ENCODE measurements around the gene TUT4. TPM values are rescaled to one million over a fixed set of nuclear protein-coding genes. Genes with fewer than 3 reads are reported as not detected.

The TUT4 gene
- total RNA-seq, 6 donors from 2014 or later: 31.0 to 85.7 (median 55.4) TPM

DNA sequence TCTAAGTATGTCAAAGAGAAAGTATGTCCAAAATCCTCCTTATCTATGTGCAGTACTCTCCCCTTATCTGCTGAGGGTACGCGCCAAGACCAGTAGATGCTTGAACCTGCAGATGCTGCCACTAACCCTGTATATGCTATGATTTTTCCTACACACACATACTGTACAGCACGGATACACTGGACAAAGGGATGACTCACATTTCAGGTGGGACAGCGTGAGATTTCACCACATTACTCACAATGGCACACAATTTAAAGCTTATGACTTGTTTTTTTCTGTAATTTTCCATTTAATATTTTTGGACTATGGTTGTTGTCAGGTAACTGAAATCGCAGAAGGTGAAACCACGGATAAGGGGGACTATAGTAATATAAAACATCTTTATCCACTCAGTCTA is 152.8 kb downstream of the TUT4 start:
- Histone ChIP-seq H3K27me3 (no peaks in the 10 kb centered on the region), H3K27ac (no peak overlapping the region), H3K4me1 (peaks cover 7 to 14% (median 10%) of the 10 kb centered on the region in 4 donors), H3K36me3 (no peaks in the 10 kb centered on the region), H3K4me3 (no peak overlapping the region), H3K9me3 (no peaks in the 10 kb centered on the region)
- ATAC-seq (ENCODE audit: low FRiP score in 2 of 2) (no peak), DNase-seq (no peak)
- TF ChIP-seq, protein P1, sequence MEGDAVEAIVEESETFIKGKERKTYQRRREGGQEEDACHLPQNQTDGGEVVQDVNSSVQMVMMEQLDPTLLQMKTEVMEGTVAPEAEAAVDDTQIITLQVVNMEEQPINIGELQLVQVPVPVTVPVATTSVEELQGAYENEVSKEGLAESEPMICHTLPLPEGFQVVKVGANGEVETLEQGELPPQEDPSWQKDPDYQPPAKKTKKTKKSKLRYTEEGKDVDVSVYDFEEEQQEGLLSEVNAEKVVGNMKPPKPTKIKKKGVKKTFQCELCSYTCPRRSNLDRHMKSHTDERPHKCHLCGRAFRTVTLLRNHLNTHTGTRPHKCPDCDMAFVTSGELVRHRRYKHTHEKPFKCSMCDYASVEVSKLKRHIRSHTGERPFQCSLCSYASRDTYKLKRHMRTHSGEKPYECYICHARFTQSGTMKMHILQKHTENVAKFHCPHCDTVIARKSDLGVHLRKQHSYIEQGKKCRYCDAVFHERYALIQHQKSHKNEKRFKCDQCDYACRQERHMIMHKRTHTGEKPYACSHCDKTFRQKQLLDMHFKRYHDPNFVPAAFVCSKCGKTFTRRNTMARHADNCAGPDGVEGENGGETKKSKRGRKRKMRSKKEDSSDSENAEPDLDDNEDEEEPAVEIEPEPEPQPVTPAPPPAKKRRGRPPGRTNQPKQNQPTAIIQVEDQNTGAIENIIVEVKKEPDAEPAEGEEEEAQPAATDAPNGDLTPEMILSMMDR (IDR thresholded peaks at IDR 0.05): no peak
- TF ChIP-seq POLR2A (IDR thresholded peaks at IDR 0.05): no peak
- no peak for TF ChIP-seq EP300 (IDR thresholded peaks at IDR 0.05)
- TF ChIP-seq POLR2AphosphoS5 (IDR thresholded peaks at IDR 0.05): no peak
- WGBS, 2 donors: 96 to 100% methylated on average over 6 of the region's 6 CpGs

DNA sequence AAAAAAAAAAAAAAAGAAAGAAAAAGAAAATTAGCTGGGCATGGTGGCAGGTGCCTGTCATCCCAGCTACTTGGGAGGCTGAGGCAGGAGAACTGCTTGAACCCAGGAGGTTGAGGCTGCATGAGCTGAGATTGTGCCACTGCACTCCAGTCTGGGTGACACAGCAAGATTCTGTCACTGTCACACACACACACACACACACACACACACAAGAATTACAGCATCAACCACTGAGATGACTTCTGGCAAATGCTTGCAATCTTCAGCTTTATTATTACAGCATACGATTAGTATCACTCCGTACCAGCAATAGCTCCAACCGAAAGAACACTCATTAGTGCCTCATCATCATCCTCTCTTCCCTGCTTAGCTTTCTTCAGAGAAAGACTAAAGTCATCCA is 153.3 kb downstream of the TUT4 start:
- H3K27ac ChIP-seq: no peak overlapping the region
- TF ChIP-seq POLR2A (IDR thresholded peaks at IDR 0.05) (no peak), POLR2AphosphoS5 (IDR thresholded peaks at IDR 0.05) (no peak), EP300 (IDR thresholded peaks at IDR 0.05) (no peak)
- TF ChIP-seq, protein P1 (IDR thresholded peaks at IDR 0.05): no peak
- no peaks in the 10 kb centered on the region for H3K27me3 ChIP-seq
- no peaks in the 10 kb centered on the region for H3K36me3 ChIP-seq
- no peak overlapping the region for H3K4me3 ChIP-seq
- ATAC-seq (ENCODE audit: low FRiP score in 2 of 2): no peak
- WGBS, 2 donors: 94 to 96% methylated on average over 3 of the region's 3 CpGs
- H3K4me1 ChIP-seq: peaks cover 7 to 12% (median 8%) of the 10 kb centered on the region in 4 donors
- H3K9me3 ChIP-seq: no peaks in the 10 kb centered on the region
- DNase-seq: no peak

DNA sequence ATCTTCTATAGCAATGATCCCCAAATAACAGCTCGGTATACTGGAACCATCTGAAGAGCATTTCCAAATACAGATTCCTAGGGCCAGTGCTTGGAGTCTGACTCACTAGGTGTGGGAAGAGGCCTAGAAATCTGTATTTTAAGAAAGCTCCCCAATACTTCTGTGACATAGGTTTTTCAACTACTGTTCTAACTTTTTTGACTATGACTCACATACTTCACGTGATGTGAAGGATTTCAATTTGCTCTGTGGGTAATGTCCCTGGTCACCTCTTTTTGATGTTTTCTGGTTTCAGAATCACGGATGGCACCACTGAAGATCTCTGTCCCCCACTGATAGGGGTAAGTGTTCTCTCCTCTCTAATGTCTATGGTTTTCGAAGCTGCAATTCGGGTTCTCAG is 159.7 kb downstream of the TUT4 start:
- DNase-seq (no peak), ATAC-seq (ENCODE audit: low FRiP score in 2 of 2) (no peak)
- whole genome bisulfite sequencing, 2 donors: 87 to 98% methylated on average over 5 of the region's 5 CpGs

DNA sequence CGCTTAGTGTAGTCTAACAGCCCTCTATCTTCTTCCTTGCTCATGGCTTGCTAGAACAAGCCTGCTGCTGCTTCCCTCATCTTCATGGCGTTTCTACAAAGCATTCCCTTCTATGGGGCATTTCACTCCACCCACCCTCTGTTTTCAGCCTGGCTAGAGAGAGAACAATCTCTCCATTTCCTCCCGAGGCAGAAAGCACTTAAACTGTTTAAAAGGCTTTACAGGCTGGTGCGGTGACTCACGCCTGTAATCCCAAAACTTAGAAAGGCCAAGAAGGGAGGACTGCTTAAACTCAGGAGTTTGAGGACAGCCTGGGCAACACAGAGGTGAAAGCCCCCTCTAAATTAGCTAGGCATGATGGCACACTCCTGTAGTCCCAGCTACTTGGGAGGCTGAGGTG is 166.4 kb downstream of the TUT4 start:
- no peaks in the 10 kb centered on the region for H3K27me3 ChIP-seq
- H3K4me3 ChIP-seq: no peak overlapping the region
- no peak for ATAC-seq (ENCODE audit: low FRiP score in 2 of 2)
- H3K9me3 ChIP-seq: no peaks in the 10 kb centered on the region
- 85 to 87% methylated on average over 5 of the region's 5 CpGs for WGBS, 2 donors
- H3K4me1 ChIP-seq: no peaks in the 10 kb centered on the region
- no peaks in the 10 kb centered on the region for H3K36me3 ChIP-seq
- no peak overlapping the region for H3K27ac ChIP-seq
- TF ChIP-seq EP300 (IDR thresholded peaks at IDR 0.05) (no peak), POLR2AphosphoS5 (IDR thresholded peaks at IDR 0.05) (no peak), POLR2A (IDR thresholded peaks at IDR 0.05) (no peak)
- TF ChIP-seq, protein P1 (IDR thresholded peaks at IDR 0.05): no peak
- no peak for DNase-seq

More for the DNA sequence above, 159.7 kb downstream of the TUT4 start:
- TF ChIP-seq, protein P1 (IDR thresholded peaks at IDR 0.05): no peak
- TF ChIP-seq POLR2A (IDR thresholded peaks at IDR 0.05) (no peak), POLR2AphosphoS5 (IDR thresholded peaks at IDR 0.05) (no peak), EP300 (IDR thresholded peaks at IDR 0.05) (no peak)
- Histone ChIP-seq H3K4me1 (no peaks in the 10 kb centered on the region), H3K27me3 (no peaks in the 10 kb centered on the region), H3K27ac (no peak overlapping the region), H3K4me3 (no peak overlapping the region), H3K9me3 (no peaks in the 10 kb centered on the region), H3K36me3 (no peaks in the 10 kb centered on the region)

DNA sequence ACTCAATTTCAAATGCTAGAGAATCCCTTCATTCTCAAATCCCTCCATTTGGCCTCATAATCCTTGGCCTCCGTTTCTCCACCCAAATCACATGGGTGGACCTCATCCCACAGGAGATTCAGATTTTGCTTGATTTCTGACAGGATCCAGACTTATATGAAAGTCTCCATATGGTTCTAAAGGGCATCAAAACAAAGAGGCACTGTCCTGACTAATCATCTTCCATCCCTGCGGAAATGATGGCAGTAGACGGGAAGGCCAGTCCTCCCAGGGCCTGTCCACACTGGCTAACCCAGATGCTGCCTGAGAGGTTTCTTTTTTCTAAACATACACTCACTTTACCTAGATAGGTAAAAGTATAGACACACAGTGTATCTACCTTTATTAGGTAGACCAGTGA is 167.5 kb downstream of the TUT4 start:
- DNase-seq: no peak
- Histone ChIP-seq H3K9me3 (no peaks in the 10 kb centered on the region), H3K4me1 (no peaks in the 10 kb centered on the region), H3K36me3 (no peaks in the 10 kb centered on the region), H3K27ac (no peak overlapping the region), H3K4me3 (no peak overlapping the region), H3K27me3 (no peaks in the 10 kb centered on the region)
- TF ChIP-seq POLR2A (IDR thresholded peaks at IDR 0.05) (no peak), EP300 (IDR thresholded peaks at IDR 0.05) (no peak), POLR2AphosphoS5 (IDR thresholded peaks at IDR 0.05) (no peak)
- TF ChIP-seq, protein P1 (IDR thresholded peaks at IDR 0.05): no peak
- 96 to 98% methylated on average over 3 of the region's 3 CpGs for whole genome bisulfite sequencing, 2 donors
- ATAC-seq (ENCODE audit: low FRiP score in 2 of 2): no peak
